Muscle of arm (tissue), 12 donors: ENCODE results near the gene CCDC187. TPM values are rescaled to one million over a fixed set of nuclear protein-coding genes. Genes with fewer than 3 reads are reported as not detected.

Experiments
- DNase-seq: peaks from one replicate; pipeline ENCODE4 v3.0.0-alpha.2; 2013
- polyA plus RNA-seq, 12 donors: library from polyadenylated mRNA; unstranded; fragments of 120-200 nt; gene quantifications; one replicate each; pipeline ENCODE4 v1.2.1, GENCODE V29; 2013; ENCODE audit not compliant: insufficient read length in 12 of 12

Gene CCDC187
- polyA plus RNA-seq, 12 donors: 0.03 to 0.68 (median 0.06) TPM; not detected in 4

- peak; percentile 25 for DNase-seq
Observed at GRCh38 chr9:136312436-136312835, 8.5 kb upstream of the CCDC187 start.

- DNase-seq: no peak
Observed at GRCh38 chr9:136312009-136312375, 8.1 kb upstream of the CCDC187 start.

GRCh38 chr9:136311051-136312008, 7.4 kb upstream of the CCDC187 start:
- no peak for DNase-seq

GRCh38 chr9:136310273-136311030, 6.6 kb upstream of the CCDC187 start:
- no peak for DNase-seq

GRCh38 chr9:136309806-136310220, 5.9 kb upstream of the CCDC187 start:
- no peak for DNase-seq

- no peak for DNase-seq
Observed at GRCh38 chr9:136309101-136309801, 5.4 kb upstream of the CCDC187 start.

GRCh38 chr9:136308702-136309053, 4.8 kb upstream of the CCDC187 start:
- no peak for DNase-seq

- DNase-seq: no peak
Observed at GRCh38 chr9:136308006-136308701, 4.3 kb upstream of the CCDC187 start.

GRCh38 chr9:136307215-136307750, 3.4 kb upstream of the CCDC187 start:
- no peak for DNase-seq

- no peak for DNase-seq
Observed at GRCh38 chr9:136306211-136307208, 2.6 kb upstream of the CCDC187 start.

GRCh38 chr9:136305804-136306203, 1.9 kb upstream of the CCDC187 start:
- DNase-seq: no peak

GRCh38 chr9:136304981-136305380, 1.1 kb upstream of the CCDC187 start:
- no peak for DNase-seq

GRCh38 chr9:136304456-136304855, 562 bp upstream of the CCDC187 start:
- no peak for DNase-seq

- DNase-seq: no peak
Observed at GRCh38 chr9:136303066-136303824, 649 bp downstream of the CCDC187 start.

- no peak for DNase-seq
Observed at GRCh38 chr9:136302527-136302926, 1.4 kb downstream of the CCDC187 start.

- no peak for DNase-seq
Observed at GRCh38 chr9:136300866-136301265, 3.0 kb downstream of the CCDC187 start.

- no peak for DNase-seq
Observed at GRCh38 chr9:136300016-136300545, 3.8 kb downstream of the CCDC187 start.

- no peak for DNase-seq
Observed at GRCh38 chr9:136299541-136299940, 4.4 kb downstream of the CCDC187 start.

GRCh38 chr9:136299116-136299515, 4.8 kb downstream of the CCDC187 start:
- no peak for DNase-seq
